ENCODE measurements around the gene TIGD4.
"Not testable (repeated sequence)": the region's sequence is repeated elsewhere in the genome, so short reads cannot be mapped to it uniquely, and the experiment has no call there.

Gene TIGD4

GRCh38 chr4:152778656-152779512, 646 bp downstream of the TIGD4 start:
- peak; percentile 15 for DNase-seq

GRCh38 chr4:152777488-152777887, 2.0 kb downstream of the TIGD4 start:
- DNase-seq: no peak

- DNase-seq: peak; percentile 13
Measured at GRCh38 chr4:152776352-152776751, 3.2 kb downstream of the TIGD4 start.

DNA sequence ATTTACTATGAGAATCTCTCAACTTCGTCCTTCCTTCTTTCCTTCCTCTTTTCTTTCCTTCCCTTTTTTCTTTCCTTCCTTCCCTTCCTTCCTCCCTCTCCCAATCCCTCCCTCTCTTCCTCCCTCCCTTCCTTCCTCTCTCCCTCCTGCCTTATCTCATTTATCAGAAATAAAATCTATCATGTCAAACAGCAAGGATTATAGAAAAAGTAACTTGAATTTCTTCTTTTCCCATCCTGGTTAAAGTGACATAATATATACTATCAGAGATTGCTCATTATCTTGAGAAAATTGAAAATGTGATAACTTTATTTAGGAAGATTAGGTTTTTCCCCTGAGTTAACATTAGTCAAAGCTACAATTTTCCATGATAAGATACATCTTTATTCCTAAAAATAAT, 5.6 kb downstream of the TIGD4 start:
- no peak for DNase-seq

DNA sequence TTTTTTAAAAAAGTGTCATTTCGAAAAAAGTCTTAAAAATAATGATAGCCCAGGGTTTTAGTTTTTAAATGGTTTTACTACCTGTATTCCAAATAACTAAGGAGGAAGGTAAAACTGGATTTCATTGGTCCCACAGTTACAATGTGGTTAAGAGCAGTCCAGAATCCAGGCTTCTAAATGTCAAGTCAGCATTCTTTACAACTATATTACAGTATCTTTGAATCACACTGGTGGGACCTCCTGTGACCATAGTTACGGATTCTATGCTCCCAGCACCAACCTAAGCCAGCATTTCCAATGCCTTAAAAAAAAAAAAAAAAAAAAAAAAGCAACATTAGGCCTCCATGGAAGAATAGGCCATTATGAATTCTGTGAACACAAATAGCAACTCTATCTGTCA, 6.2 kb downstream of the TIGD4 start:
- DNase-seq: no peak

DNA sequence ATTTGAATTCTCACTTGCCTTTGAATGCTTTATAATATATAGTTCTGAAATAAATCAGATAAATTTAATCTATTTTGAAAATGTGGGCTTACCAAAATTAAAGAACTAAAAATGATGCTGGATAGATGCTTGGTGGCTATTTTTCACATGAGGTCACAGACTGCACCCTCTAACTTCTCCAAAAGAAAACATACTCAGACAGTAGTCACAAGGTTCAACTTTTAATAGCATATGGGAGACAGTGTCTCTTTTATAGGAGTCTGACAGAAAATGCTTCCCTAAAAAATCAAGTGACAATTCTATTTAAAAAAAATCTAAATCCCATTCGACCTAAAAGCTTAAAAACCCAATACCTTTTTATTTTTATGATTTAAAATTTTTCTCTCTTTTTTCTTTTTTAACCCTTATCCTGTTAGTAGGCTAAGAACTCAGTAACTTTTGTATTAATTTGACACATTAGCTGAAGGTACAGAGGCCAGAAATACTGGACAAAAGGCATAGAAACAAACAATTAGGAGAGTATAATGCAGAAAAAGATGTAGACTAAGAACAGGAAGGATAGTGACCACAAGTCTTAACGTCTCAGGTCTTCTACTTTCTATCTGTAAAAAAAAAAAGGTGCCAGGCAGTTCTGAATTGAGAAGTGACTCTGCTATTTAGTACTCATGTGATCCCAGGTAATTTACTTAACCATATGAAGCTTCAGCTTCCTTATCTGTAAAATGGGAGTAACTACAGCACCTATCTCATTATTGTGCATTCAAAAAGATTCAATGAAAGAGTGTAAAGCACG, 7.6 kb downstream of the TIGD4 start:
- no peak for DNase-seq

DNA sequence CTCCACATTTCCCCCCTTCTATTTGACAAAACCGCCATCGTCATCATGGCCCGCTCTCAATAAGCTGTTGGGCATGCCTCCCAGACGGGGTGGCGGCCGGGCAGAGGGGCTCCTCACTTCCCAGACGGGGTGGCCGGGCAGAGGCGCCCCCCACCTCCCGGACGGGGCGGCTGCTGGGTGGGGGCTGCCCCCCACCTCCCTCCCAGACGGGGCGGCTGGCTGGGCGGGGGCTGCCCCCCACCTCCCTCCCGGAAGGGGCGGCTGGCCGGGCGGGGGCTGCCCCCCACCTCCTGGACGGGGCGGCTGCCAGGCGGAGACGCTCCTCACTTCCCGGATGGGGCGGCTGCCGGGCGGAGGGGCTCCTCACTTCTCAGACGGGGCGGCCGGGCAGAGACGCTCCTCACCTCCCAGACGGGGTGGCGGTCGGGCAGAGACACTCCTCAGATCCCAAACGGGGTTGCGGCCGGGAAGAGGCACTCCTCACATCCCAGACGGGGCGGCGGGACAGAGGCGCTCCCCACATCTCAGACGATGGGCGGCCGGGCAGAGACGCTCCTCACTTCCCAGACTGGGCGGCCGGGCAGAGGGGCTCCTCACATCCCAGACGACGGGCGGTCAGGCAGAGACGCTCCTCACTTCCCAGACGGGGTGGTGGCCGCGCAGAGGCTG, 14.3 kb downstream of the TIGD4 start:
- DNase-seq: not testable (repeated sequence)

GRCh38 chr4:152763796-152764195, 15.7 kb downstream of the TIGD4 start:
- DNase-seq: no peak

DNA sequence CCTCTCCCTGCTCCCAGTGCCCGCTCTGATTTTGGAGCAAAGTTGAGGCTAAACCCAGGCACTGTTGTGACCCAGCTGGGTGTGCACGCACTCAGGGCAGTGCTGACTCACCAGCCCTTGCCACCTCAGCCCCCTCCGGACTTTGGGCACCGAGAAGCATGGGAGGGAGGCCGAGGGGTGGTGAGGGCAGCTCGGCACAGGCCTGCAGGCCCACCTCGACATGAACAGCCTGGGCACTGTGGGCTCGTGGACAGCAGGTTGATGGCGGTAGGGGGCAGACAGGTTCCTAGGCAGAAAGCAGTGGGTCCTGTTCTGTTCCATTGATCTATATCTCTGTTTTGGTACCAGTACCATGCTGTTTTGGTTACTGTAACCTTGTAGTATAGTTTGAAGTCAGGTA, 30.9 kb downstream of the TIGD4 start:
- DNase-seq: no peak

- DNase-seq: no peak
Measured at GRCh38 chr4:152747444-152747843, 32.1 kb downstream of the TIGD4 start.

DNA sequence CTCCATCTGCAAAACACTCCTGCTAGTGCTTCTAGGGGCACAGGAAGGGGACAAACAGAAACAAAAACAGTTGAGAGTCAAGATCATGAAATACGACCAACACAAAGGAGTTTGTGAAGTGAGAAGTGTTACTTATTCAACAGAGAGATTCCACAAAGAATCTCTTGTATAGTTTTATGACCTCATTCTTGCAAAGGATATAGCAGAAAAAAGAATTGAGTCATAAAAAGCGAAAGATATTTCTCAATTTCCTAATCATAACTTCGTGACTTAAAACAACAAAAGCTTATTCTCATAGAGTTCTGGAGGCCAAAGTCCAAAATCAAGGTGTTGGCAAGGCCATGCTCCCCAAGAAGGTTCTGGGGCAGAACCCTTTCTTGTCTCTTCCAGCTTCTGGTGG, 40.7 kb downstream of the TIGD4 start:
- no peak for DNase-seq

- no peak for DNase-seq
Measured at GRCh38 chr4:152735906-152736305, 43.6 kb downstream of the TIGD4 start.

GRCh38 chr4:152735396-152735859, 44.1 kb downstream of the TIGD4 start:
- DNase-seq: peak; percentile 21

DNA sequence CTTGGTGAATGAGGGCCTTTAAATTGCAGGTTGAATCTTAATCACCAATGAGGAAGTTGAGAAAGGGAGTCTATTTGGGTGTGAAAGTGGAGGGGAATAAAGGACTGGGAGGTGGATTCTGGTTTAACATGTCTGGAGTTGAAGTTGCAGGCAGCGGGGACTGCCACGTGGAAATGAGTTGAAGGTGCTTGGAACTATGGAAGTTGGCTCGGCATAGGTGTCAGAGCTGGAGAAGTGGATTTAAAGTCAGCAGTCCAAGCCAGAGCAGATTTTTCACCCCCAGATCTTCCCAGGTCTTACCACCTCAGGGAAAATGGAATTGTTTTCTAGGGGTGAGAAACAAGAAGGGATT, 44.9 kb downstream of the TIGD4 start:
- DNase-seq: no peak

- DNase-seq: no peak
Measured at GRCh38 chr4:152734015-152734698, 45.4 kb downstream of the TIGD4 start.

DNA sequence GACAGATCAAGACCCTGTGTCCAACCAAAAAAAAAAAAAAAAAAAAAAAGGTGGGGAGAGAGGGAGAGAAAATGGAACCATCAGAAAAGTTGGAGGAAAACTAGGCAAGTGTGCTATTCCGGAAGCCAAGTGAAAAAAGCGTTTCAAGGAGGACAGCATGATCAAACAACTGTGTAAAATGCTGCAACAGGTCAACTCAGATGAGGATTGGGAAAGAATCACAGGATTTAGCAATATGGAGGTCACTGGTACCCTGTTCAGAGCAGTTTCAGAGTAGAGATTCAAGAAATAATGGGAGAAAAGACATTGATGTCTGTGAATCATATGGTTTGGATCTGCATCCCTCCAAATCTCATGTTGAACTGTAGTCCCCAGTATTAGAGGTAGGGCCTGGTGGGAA, 47.5 kb downstream of the TIGD4 start:
- no peak for DNase-seq

- no peak for DNase-seq
Measured at GRCh38 chr4:152729466-152729865, 50.1 kb downstream of the TIGD4 start.

- DNase-seq: no peak
Measured at GRCh38 chr4:152728343-152728742, 51.2 kb downstream of the TIGD4 start.

DNA sequence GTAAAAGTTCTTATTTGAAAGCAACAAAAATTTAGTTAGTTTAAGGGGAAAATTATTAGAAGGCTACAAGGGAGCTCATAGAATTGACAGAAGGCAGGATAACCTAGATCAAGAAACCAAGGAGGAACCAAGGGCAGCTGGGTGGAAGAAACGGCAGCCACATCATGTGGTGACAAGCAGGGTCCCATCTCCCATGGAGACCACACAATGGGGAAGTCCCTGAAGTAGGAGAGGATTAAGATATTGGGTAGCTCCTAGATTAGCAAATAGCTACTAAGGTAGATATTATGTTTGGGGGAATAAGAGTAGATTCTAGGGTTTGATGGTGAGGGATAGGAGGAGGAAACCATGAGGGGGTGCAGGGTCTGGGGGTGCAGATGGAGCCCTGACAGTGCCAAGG, 51.7 kb downstream of the TIGD4 start:
- no peak for DNase-seq

GRCh38 chr4:152724494-152724893, 55.0 kb downstream of the TIGD4 start:
- no peak for DNase-seq

DNA sequence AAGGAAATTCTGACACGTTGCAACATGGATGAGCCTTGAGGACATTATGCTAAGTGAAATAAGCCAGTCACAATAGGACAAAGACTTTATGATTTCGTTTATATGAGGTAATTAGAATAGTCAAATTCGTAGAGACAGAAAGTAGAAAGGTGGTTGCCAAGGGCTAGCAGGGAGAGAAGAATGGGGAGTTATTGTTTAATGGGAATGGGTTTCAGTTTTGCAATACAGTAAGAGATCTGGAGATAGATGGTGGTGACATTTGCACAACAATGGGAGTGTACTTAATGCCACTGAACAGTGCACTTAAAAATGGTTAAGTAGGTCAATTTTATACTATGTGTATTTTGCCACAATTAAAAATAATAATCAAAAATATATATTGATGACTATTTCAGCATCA, 56.3 kb downstream of the TIGD4 start:
- DNase-seq: no peak

GRCh38 chr4:152719801-152720556, 59.6 kb downstream of the TIGD4 start:
- DNase-seq: peak; percentile 14

Data from fibroblast of upper back skin (primary cell).